GM19467 (cell line): ENCODE results near the gene KCMF1.

ENCODE experiments used
- ATAC-seq: cut with Tn5 transposase; IDR thresholded peaks from one replicate; pipeline ENCODE4 v1.9.1; 2021; ENCODE audit warnings: mild to moderate bottlenecking, moderate library complexity; ENCODE audit not compliant: unreplicated experiment

Gene KCMF1

DNA sequence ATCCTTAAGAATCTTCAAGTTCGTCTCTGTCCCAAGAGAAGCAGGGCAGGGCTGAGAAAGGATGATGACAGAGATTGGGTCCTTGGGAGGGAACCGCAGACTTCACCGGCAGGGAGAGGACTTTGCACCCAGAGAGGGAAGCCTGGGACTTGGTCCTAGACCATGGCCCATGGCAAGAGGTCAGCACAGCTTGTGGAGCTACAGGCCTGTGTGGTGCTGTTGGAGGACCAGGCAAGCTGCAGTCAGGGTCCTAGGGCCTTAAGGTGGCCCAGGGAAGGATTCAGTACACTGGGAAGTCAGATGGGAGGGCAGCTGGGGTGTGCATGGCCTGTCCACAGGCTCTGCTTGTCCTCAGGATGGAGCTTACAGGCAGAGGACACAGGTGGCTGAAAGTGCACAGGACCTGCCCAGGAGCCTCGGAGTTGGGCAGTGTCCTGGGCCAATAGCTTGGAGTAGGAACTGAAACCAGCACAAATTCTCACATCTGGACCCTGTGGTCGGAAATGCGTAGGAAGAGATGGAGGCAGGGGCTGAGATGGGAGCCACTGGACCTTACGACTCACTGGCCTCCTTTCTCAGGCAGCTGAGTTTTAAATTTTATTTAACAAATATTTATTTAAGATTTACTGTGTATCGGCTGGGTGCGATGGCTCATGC lies 105.8 kb downstream of the KCMF1 start:
- ATAC-seq = no peak

- ATAC-seq = no peak
Observed at GRCh38 chr2:85077859-85078419, 107.0 kb downstream of the KCMF1 start.

DNA sequence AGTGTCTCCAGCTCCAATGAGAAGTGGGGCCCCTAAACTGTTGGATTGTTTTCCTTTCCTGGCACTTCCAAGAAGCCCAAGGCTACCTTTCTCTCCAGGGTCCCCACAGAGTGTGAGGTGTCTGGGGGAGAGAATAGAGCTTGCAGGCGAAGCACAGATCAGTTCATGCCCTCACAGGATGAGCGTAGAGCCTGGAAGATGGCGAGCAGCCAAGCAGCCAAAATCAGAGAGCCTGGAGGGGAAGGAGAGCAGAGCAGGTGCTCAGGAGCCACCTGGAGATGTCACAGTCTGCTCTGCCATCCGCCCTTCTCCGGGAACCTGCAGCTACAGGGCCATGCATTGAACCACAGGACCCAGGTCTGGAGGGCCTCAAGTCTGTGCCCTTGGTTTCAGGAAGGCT lies 107.6 kb downstream of the KCMF1 start:
- no peak for ATAC-seq

DNA sequence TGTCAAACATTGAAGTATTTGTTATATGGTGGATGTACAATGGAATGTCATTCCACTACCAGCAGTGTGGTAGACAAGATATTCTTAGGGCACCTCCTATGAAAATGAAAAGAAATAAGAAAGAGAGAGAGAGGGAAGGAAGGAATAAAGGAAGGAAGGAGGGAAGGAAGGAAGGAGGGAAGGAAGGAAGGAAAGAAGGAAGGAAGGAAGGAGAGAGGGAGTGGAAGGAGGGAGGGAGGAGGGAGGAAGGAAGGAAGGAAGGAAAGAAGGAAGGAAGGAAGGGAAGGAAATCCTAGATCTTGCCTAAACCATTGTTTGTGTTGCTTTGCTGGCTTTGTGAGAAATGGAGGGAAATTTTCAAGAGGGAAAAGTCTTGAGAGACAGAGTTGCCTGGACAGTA lies 112.1 kb downstream of the KCMF1 start:
- no peak for ATAC-seq

DNA sequence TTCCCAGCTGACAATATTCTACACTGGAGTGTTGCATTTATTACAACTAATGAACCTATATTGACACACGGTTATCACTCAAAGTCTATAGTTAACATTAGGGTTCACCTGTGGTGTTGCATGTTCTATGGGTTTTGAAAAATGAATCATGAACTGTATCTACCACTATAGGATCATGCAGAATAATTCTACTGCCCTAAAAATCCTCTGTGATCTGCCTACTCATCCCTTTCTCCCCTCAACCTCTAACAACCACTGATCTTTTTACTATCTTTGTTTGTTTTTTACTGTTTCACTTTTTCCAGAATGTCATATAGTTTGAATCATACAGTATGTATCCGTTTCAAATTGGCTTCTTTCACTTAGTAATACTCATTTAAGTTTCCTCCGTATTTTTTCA lies 114.6 kb downstream of the KCMF1 start:
- ATAC-seq = no peak

DNA sequence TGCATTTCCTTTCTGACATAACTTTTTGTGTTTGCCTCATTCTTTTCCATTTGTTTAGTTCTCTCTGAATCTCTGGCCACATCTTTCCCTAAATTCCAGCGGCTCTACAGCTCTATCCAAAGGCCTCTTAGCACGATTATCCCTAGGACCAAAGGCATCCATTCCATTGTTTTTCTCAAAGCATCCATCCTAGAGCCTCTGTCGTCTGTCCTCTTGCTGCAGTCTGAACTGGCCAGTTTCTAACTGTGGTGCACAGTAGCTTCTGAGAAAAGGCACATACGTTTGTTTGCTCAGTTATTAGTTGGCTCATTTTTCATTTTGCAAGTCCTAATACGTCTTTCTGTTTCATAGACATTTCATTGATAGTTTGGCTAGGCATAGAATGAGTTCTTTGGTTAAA lies 116.6 kb downstream of the KCMF1 start:
- no peak for ATAC-seq

DNA sequence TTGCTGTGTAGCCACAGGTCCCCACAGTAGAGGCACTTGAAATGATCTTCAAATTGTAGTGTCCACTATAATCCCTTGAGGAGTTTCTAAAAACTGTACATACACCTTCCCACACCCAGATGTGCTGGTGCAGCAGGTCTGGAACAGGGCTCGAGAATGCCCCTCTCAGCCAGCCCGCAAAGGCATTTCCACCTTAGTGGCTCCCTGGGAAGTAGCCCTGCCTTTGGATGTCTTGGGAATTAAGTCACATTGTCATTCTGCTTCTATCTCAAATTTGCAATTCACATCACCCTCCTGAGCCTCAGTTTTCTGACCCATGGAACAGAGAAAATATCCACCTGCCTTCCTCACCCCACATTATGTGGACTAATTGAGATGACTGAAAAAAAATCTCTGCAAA lies 118.0 kb downstream of the KCMF1 start:
- ATAC-seq = no peak

DNA sequence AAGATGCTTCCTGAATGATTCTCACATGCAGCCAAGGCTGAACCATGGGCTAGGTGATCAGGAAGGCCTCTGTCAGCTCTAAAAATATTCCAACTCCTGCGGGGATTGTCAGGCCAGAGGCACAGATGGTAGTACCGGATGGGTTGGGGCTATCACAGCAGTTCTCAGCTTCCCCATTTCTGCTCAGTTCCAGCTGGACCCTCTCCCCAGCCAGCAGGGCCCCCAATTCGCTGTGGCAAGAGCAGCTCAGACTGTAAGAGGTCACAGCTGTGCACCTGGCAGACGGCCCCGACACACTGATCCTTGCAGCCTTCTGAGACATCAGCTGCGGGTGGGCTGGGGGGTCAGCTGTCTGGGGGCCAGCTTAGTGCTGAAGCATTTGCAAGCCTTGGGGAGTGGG lies 118.6 kb downstream of the KCMF1 start:
- ATAC-seq = no peak

DNA sequence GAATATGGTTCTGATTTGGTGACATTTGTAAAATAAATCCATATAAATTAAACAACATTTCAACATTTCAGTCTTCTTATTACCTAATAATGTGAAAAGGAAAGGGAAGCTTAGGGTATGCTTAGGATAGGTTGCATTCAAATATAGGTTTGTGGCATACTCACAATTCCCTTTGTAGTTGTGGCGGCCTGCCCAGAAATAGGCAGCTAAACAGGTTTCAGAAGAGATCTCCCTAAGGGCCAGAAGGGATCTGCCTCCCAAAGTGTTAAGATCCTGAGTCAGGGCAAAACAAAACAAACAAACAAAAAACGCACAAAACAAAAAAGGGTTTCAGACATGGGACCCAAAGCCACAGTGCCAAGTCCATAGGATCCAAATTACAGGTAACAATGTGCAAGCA lies 120.9 kb downstream of the KCMF1 start:
- no peak for ATAC-seq

- no peak for ATAC-seq
Observed at GRCh38 chr2:85095094-85095493, 124.1 kb downstream of the KCMF1 start.

- ATAC-seq = no peak
Observed at GRCh38 chr2:85096616-85097015, 125.7 kb downstream of the KCMF1 start.

- ATAC-seq = no peak
Observed at GRCh38 chr2:85104228-85104627, 133.3 kb downstream of the KCMF1 start.

GRCh38 chr2:85106489-85107180 lies 135.7 kb downstream of the KCMF1 start:
- no peak for ATAC-seq
